Osteoblast (primary cell): ENCODE results near the gene DNMT3B. TPM values are rescaled to one million over a fixed set of nuclear protein-coding genes. Genes with fewer than 3 reads are reported as not detected.

ENCODE experiments used
- DNase-seq: peaks from one replicate; pipeline ENCODE4 v3.0.0; 2011; ENCODE audit warnings: low spot score, mixed read lengths; ENCODE audit not compliant: insufficient read length; ENCODE audit errors: missing footprints
- H2AFZ ChIP-seq: 2 replicates; pipeline ENCODE4 v1.6.0; 2011; ENCODE audit warnings: mild to moderate bottlenecking, low read length
- H3K27ac ChIP-seq: 2 replicates; pipeline ENCODE4 v1.5.1; 2011; ENCODE audit warnings: mild to moderate bottlenecking, low read depth, low read length, moderate library complexity
- H3K27me3 ChIP-seq: 2 replicates; pipeline ENCODE4 v1.6.0; 2012; ENCODE audit warnings: mild to moderate bottlenecking, control low read depth, inconsistent platforms, low read length, moderate library complexity; ENCODE audit not compliant: insufficient read depth
- H3K36me3 ChIP-seq: 2 replicates; pipeline ENCODE4 v1.5.1; 2011; ENCODE audit warnings: mild to moderate bottlenecking, low read length, control low read depth, moderate library complexity; ENCODE audit not compliant: insufficient read depth
- H3K4me1 ChIP-seq: 2 replicates; pipeline ENCODE4 v1.5.1; 2011; ENCODE audit warnings: mild to moderate bottlenecking, low read length, control low read depth, moderate library complexity; ENCODE audit not compliant: insufficient read depth
- H3K4me2 ChIP-seq: 2 replicates; pipeline ENCODE4 v1.6.0; 2011; ENCODE audit warnings: mild to moderate bottlenecking, low read length; ENCODE audit not compliant: insufficient read depth
- H3K4me3 ChIP-seq: fragments of 200-600 bp; sonication (generic); 3 replicates; pipeline ENCODE4 v1.5.1; 2012; ENCODE audit warnings: mild to moderate bottlenecking, low read length, inconsistent platforms; ENCODE audit not compliant: insufficient read depth
- H3K79me2 ChIP-seq: 2 replicates; pipeline ENCODE4 v1.6.0; 2012; ENCODE audit warnings: mild to moderate bottlenecking, low read length, control low read depth, inconsistent platforms; ENCODE audit not compliant: insufficient read depth
- H3K9me3 ChIP-seq: 2 replicates; pipeline ENCODE4 v1.5.1; 2011; ENCODE audit warnings: low read depth, low read length, control low read depth
- H4K20me1 ChIP-seq: 2 replicates; pipeline ENCODE4 v1.6.0; 2012; ENCODE audit warnings: mild to moderate bottlenecking, low read length, control low read depth; ENCODE audit not compliant: insufficient read depth
- CTCF ChIP-seq: IDR thresholded peaks from 2 replicates; pipeline ENCODE4 v1.5.1; 2011; ENCODE audit warnings: mild to moderate bottlenecking, low read depth, low read length, moderate library complexity; ENCODE audit errors: extremely low read depth
- total RNA-seq: library from RNA; depleted of rRNA; stranded (reverse); fragments of >200 nt; gene quantifications from 2 replicates; pipeline ENCODE4 v1.2.3, GENCODE V29; 2012

Gene DNMT3B
- total RNA-seq, 1 donor: 2.5 TPM

DNA sequence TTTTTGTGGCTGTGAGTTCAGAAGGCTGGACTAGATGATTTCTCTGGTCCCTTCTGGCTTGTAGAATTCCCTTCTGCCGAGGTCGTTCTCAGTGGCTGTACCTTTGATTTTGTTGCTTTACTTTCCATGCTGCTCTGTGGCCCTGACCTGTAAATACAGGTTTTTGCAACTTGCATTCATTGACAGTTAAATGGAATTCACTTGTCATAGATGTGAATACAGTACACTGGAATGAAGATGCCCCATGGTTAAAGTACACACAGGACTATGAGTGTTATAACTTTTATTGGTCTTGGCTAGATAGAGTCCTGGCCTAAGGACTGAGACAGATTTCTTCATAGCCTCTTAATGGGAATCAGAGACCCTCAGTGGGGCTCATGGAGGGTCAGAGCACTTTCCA lies 83.6 kb downstream of the DNMT3B start:
- H4K20me1 ChIP-seq: peaks cover 47% of the 10 kb centered on the region
- H3K79me2 ChIP-seq: peaks cover 64% of the 10 kb centered on the region
- H3K9me3 ChIP-seq: no peaks in the 10 kb centered on the region
- H3K4me1 ChIP-seq: no peaks in the 10 kb centered on the region
- H3K4me2 ChIP-seq: no peak overlapping the region
- no peak for TF ChIP-seq CTCF
- peak; percentile 60 for DNase-seq
- peak overlapping the region; percentile 42 for H3K27ac ChIP-seq
- no peak overlapping the region for H2AFZ ChIP-seq
- no peaks in the 10 kb centered on the region for H3K27me3 ChIP-seq
- peaks cover 58% of the 10 kb centered on the region for H3K36me3 ChIP-seq
- H3K4me3 ChIP-seq: no peak overlapping the region

DNA sequence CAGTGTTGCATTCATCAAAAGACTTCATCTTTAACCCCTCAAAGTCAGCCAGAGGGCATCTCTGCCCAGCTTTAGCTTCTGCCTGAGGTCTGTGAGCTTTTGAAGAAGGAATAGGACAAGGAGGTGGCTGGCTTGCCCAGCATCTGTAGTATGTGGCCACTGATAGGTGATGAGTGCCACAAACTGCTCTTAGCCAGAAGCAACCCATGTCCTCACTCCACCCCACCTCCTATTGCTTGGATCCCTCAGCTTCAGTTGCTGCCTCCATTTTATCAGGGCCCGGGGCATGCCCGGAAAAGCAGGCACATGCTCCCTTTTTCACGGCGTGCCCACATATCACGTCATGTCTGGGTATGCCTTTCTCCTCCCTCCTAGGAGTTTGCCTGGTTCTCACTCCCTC lies 84.7 kb downstream of the DNMT3B start:
- Histone ChIP-seq H3K27me3 (no peaks in the 10 kb centered on the region), H4K20me1 (peaks cover 43% of the 10 kb centered on the region), H3K27ac (no peak overlapping the region), H3K36me3 (peaks cover 62% of the 10 kb centered on the region), H3K9me3 (no peaks in the 10 kb centered on the region), H3K4me2 (no peak overlapping the region), H3K4me1 (no peaks in the 10 kb centered on the region), H2AFZ (no peak overlapping the region), H3K79me2 (peaks cover 59% of the 10 kb centered on the region), H3K4me3 (no peak overlapping the region)
- no peak for TF ChIP-seq CTCF
- DNase-seq: no peak

DNA sequence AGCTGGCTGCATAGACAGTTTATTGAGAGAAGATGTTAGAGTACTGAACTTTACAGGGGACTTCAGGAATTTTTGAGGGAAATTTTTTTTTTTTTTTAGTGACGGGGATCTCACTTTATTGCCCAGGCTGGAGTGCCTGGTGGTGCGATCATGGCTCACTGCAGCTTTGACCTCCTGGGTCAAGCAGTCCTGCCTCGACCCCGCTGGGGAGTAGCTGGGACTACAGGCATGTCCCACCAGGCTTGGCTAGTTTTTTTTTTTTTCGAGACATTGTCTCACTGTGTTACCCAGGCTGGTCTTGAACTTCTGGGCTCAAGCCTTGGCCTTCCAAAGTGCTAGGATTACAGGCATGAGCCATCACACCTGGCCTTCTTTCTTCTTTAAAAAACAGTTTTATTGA lies 85.8 kb downstream of the DNMT3B start:
- Histone ChIP-seq H3K79me2 (peaks cover 51% of the 10 kb centered on the region), H3K27me3 (no peaks in the 10 kb centered on the region), H3K4me1 (no peaks in the 10 kb centered on the region), H4K20me1 (peaks cover 39% of the 10 kb centered on the region), H3K4me3 (no peak overlapping the region), H2AFZ (no peak overlapping the region), H3K27ac (no peak overlapping the region), H3K4me2 (no peak overlapping the region), H3K9me3 (no peaks in the 10 kb centered on the region), H3K36me3 (peaks cover 65% of the 10 kb centered on the region)
- TF ChIP-seq CTCF: no peak
- DNase-seq: no peak

- no peak overlapping the region for H2AFZ ChIP-seq
- TF ChIP-seq CTCF: no peak
- peaks cover 67% of the 10 kb centered on the region for H3K36me3 ChIP-seq
- peaks cover 46% of the 10 kb centered on the region for H3K79me2 ChIP-seq
- no peak overlapping the region for H3K4me2 ChIP-seq
- H3K4me1 ChIP-seq: no peaks in the 10 kb centered on the region
- no peak overlapping the region for H3K4me3 ChIP-seq
- DNase-seq: no peak
- H4K20me1 ChIP-seq: peaks cover 35% of the 10 kb centered on the region
- no peaks in the 10 kb centered on the region for H3K27me3 ChIP-seq
- H3K27ac ChIP-seq: no peak overlapping the region
- H3K9me3 ChIP-seq: no peaks in the 10 kb centered on the region
Measured at GRCh38 chr20:32848846-32849245, 86.7 kb downstream of the DNMT3B start.
